Measurements from ENCODE around the gene BCAR3. TPM values are rescaled to one million over a fixed set of nuclear protein-coding genes. Genes with fewer than 3 reads are reported as not detected.

The BCAR3 gene
- total RNA-seq, 1 donor from 2014 or later, result 22.8 TPM

- no peak for DNase-seq (ENCODE audit: extremely low spot score in 2 of 2)
- Histone ChIP-seq H3K4me3 (no peak overlapping the region), H3K36me3 (peaks cover 0 to 8% of the 10 kb centered on the region in 2 donors), H3K27ac (no peak overlapping the region), H3K27me3 (no peaks in the 10 kb centered on the region), H3K4me1 (no peaks in the 10 kb centered on the region), H3K9me3 (no peaks in the 10 kb centered on the region)
- TF ChIP-seq, protein P1, sequence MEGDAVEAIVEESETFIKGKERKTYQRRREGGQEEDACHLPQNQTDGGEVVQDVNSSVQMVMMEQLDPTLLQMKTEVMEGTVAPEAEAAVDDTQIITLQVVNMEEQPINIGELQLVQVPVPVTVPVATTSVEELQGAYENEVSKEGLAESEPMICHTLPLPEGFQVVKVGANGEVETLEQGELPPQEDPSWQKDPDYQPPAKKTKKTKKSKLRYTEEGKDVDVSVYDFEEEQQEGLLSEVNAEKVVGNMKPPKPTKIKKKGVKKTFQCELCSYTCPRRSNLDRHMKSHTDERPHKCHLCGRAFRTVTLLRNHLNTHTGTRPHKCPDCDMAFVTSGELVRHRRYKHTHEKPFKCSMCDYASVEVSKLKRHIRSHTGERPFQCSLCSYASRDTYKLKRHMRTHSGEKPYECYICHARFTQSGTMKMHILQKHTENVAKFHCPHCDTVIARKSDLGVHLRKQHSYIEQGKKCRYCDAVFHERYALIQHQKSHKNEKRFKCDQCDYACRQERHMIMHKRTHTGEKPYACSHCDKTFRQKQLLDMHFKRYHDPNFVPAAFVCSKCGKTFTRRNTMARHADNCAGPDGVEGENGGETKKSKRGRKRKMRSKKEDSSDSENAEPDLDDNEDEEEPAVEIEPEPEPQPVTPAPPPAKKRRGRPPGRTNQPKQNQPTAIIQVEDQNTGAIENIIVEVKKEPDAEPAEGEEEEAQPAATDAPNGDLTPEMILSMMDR (IDR thresholded peaks at IDR 0.05), result no peak
- TF ChIP-seq POLR2A (IDR thresholded peaks at IDR 0.05) (no peak), POLR2AphosphoS5 (IDR thresholded peaks at IDR 0.05; ENCODE audit: insufficient read depth in 1 of 2, low read depth in 1 of 2) (no peak)
- intact Hi-C loops (cut with DNase I), result no loop called here
Measured at GRCh38 chr1:93532780-93533378, 148.8 kb downstream of the BCAR3 start.

DNA sequence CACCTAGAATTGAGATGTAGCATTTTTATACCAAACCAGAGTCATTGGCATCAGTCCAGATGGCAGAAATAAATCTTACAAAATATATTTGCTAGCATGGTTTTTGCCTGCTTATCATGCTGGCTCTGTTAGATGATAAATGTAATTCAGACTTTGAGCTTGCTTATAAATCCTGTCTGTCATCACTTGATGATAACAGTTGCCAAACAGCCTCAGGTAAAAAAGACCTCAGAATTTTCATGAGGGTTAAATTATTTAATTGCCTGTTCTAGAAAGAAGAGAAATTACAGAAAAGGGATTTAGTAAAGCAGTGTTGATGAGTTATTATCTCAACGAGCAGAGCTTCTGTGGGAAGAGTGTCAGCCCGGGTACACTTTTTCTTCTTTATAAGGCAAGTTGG is 150.4 kb downstream of the BCAR3 start:
- no peak for DNase-seq (ENCODE audit: extremely low spot score in 2 of 2)
- peaks cover 0 to 8% of the 10 kb centered on the region in 2 donors for H3K36me3 ChIP-seq
- H3K4me3 ChIP-seq, result no peak overlapping the region
- H3K4me1 ChIP-seq, result no peaks in the 10 kb centered on the region
- no peak for TF ChIP-seq POLR2AphosphoS5 (IDR thresholded peaks at IDR 0.05; ENCODE audit: insufficient read depth in 1 of 2, low read depth in 1 of 2)
- no peak for TF ChIP-seq POLR2A (IDR thresholded peaks at IDR 0.05)
- TF ChIP-seq, protein P1 (IDR thresholded peaks at IDR 0.05), result no peak
- no peak overlapping the region for H3K27ac ChIP-seq
- no peaks in the 10 kb centered on the region for H3K27me3 ChIP-seq
- H3K9me3 ChIP-seq, result no peaks in the 10 kb centered on the region
- intact Hi-C loops (cut with DNase I), result no loop called here

DNA sequence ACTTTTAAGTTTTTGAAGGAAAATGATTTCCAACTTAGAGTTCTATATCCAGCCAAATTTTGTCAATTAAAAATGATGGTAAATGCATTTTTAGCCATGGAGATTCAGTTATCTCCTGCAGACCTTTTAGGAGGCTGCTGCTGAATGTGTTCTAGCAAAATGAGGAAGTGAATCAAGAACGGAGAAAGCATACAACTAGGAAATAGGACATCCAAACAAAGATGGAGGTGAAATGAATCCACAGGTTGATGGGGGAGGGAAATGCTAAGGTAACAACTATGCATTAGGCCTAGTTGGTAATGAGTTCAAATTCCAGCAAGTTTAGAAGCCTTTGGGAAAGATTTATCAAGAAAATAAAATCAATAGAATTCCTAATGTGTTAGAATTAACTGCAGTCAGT is 153.2 kb downstream of the BCAR3 start:
- intact Hi-C loops (cut with DNase I), result no loop called here
- no peak for TF ChIP-seq POLR2A (IDR thresholded peaks at IDR 0.05)
- no peak for TF ChIP-seq POLR2AphosphoS5 (IDR thresholded peaks at IDR 0.05; ENCODE audit: insufficient read depth in 1 of 2, low read depth in 1 of 2)
- TF ChIP-seq, protein P1 (IDR thresholded peaks at IDR 0.05), result no peak

GRCh38 chr1:93526431-93526830 is 155.2 kb downstream of the BCAR3 start:
- Histone ChIP-seq H3K4me1 (no peaks in the 10 kb centered on the region), H3K27me3 (no peaks in the 10 kb centered on the region), H3K9me3 (no peaks in the 10 kb centered on the region), H3K36me3 (no peaks in the 10 kb centered on the region), H3K27ac (no peak overlapping the region), H3K4me3 (no peak overlapping the region)
- TF ChIP-seq, protein P1 (IDR thresholded peaks at IDR 0.05), result no peak
- TF ChIP-seq POLR2A (IDR thresholded peaks at IDR 0.05) (no peak), POLR2AphosphoS5 (IDR thresholded peaks at IDR 0.05; ENCODE audit: insufficient read depth in 1 of 2, low read depth in 1 of 2) (no peak)
- DNase-seq (ENCODE audit: extremely low spot score in 2 of 2), result no peak
- intact Hi-C loops (cut with DNase I), result no loop called here

More for the DNA sequence above, 153.2 kb downstream of the BCAR3 start:
- Histone ChIP-seq H3K4me1 (no peaks in the 10 kb centered on the region), H3K4me3 (no peak overlapping the region), H3K9me3 (no peaks in the 10 kb centered on the region), H3K27me3 (no peaks in the 10 kb centered on the region), H3K36me3 (no peaks in the 10 kb centered on the region), H3K27ac (no peak overlapping the region)
- DNase-seq (ENCODE audit: extremely low spot score in 2 of 2), result no peak

DNA sequence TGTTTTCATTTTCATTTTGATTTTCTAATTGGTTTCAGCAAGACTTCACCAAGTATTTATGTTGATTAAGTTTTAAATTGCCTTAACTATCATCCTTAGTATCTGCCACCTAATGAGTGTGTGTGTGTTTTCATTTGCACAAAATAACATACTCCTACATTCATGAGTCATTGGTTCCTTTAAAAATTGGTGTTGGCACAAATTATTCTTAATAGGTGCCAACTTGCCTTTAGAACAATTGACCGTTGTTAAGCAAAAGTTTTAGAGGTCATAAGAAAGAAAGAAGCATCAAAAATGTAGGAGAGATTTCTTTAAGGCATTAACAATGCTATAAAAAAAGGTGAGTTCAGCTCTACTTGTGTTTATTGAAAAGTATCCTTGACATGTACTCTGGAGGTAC is 156.2 kb downstream of the BCAR3 start:
- intact Hi-C loops (cut with DNase I), result no loop called here
- Histone ChIP-seq H3K27me3 (no peaks in the 10 kb centered on the region), H3K9me3 (no peaks in the 10 kb centered on the region), H3K4me1 (no peaks in the 10 kb centered on the region), H3K36me3 (no peaks in the 10 kb centered on the region), H3K27ac (no peak overlapping the region), H3K4me3 (no peak overlapping the region)
- no peak for DNase-seq (ENCODE audit: extremely low spot score in 2 of 2)
- TF ChIP-seq, protein P1 (IDR thresholded peaks at IDR 0.05), result no peak
- TF ChIP-seq POLR2AphosphoS5 (IDR thresholded peaks at IDR 0.05; ENCODE audit: insufficient read depth in 1 of 2, low read depth in 1 of 2) (no peak), POLR2A (IDR thresholded peaks at IDR 0.05) (no peak)

Data from vagina (tissue), 2 donors.